GM12892 (cell line): ENCODE data around the gene SLMAP.

Experiments
- POLR2A ChIP-seq: IDR thresholded peaks from 2 replicates; pipeline ENCODE4 v1.6.1; 2011; ENCODE audit warnings: low read depth, low read length, control low read depth
- POLR2AphosphoS5 ChIP-seq: IDR thresholded peaks from 2 replicates; pipeline ENCODE4 v1.6.1; 2011; ENCODE audit warnings: low read depth, low read length, control low read depth
- TAF1 ChIP-seq: IDR thresholded peaks from 2 replicates; pipeline ENCODE4 v1.6.1; 2011; ENCODE audit warnings: low read depth, mild to moderate bottlenecking, control low read depth, low read length, borderline replicate concordance

DNA sequence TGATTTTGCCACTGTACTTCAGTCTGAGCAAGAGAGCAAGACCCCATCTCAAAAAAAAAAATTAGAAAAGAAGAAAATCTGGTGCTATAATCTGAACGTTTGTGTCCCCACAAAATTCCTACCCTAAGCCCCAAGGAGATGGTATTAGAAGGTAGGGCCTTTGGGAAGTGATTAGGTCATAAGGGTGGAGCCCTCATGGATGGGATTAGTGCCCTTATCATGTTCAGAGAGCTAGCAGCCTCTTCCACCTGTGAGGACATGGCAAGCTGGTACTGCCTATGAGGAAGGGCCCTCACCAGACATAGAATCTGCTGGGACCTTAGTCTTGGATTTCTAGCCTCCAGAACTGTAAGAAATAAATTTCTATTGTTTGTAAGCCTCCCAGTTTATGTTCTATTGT lies 201.7 kb downstream of the SLMAP start:
- no peak for TF ChIP-seq TAF1
- TF ChIP-seq POLR2AphosphoS5: no peak
- TF ChIP-seq POLR2A: no peak
